ENCODE results near the gene TTLL9. TPM values are rescaled to one million over a fixed set of nuclear protein-coding genes. Genes with fewer than 3 reads are reported as not detected.

TTLL9 gene
- total and polyA plus RNA-seq, 10 of the 15 experiments (the other 5 are each of a cell fraction or from before 2014, with no cell fraction given): 0.03 to 0.77 (median 0.11) TPM; not detected in 2

DNA sequence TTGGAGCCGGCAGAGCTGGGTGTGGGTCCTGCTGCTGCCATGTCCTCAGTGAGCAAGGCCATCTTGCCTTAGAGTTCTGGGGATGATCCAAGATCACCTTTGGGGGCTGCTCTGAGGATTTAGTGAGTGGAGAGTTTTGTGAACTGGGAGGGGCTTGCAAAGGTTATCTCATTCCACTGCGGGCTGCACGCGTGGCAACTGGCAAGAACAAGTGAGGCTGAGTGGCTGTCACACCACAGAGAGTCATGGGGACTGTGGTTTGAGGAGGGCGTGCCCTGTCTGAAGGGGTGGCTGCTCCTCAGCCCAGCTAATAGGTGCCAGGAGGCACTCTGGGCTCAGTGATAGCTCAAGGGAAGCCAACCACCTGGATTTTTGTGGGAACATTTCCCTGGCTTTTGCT lies 37.6 kb downstream of the TTLL9 start (continued):
- TF ChIP-seq, protein P1, sequence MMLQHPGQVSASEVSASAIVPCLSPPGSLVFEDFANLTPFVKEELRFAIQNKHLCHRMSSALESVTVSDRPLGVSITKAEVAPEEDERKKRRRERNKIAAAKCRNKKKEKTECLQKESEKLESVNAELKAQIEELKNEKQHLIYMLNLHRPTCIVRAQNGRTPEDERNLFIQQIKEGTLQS (IDR thresholded peaks at IDR 0.05; ENCODE audit: borderline replicate concordance, extremely low read depth, low read depth, low read length): no peak
- no peak for TF ChIP-seq CHD4 (IDR thresholded peaks at IDR 0.05)
- TF ChIP-seq, protein P2, sequence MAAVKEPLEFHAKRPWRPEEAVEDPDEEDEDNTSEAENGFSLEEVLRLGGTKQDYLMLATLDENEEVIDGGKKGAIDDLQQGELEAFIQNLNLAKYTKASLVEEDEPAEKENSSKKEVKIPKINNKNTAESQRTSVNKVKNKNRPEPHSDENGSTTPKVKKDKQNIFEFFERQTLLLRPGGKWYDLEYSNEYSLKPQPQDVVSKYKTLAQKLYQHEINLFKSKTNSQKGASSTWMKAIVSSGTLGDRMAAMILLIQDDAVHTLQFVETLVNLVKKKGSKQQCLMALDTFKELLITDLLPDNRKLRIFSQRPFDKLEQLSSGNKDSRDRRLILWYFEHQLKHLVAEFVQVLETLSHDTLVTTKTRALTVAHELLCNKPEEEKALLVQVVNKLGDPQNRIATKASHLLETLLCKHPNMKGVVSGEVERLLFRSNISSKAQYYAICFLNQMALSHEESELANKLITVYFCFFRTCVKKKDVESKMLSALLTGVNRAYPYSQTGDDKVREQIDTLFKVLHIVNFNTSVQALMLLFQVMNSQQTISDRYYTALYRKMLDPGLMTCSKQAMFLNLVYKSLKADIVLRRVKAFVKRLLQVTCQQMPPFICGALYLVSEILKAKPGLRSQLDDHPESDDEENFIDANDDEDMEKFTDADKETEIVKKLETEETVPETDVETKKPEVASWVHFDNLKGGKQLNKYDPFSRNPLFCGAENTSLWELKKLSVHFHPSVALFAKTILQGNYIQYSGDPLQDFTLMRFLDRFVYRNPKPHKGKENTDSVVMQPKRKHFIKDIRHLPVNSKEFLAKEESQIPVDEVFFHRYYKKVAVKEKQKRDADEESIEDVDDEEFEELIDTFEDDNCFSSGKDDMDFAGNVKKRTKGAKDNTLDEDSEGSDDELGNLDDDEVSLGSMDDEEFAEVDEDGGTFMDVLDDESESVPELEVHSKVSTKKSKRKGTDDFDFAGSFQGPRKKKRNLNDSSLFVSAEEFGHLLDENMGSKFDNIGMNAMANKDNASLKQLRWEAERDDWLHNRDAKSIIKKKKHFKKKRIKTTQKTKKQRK (IDR thresholded peaks at IDR 0.05; ENCODE audit: low read depth, low read length): no peak
- TF ChIP-seq WRNIP1 (IDR thresholded peaks at IDR 0.05; ENCODE audit: borderline replicate concordance, low read depth, low read length): no peak
- TF ChIP-seq HDGF (IDR thresholded peaks at IDR 0.05): no peak

DNA sequence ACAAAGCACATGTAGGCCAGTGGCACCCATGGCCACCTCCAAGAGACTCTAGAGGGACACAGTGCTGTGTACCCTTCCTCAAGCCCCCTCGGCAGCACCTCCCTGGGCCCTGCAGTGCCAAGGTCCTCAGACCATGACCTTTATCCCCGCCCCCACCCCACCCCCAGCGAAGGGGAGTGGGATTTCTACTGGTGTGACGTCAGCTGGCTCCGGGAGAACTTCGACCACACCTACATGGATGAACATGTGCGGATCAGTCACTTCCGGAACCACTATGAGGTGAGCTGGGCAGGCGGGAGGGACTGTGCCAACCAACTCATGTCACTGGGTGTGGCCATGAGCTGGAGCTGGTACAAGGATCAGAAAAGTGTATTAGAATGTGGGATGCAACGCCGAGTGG lies 38.0 kb downstream of the TTLL9 start:
- Histone ChIP-seq H3K4me1 (ENCODE audit: control insufficient read depth, insufficient read depth, low read length) (no peaks in the 10 kb centered on the region), H3K9me3 (replicated peaks; ENCODE audit: control insufficient read depth, insufficient read depth, low read length) (no peaks in the 10 kb centered on the region), H2AFZ (ENCODE audit: control insufficient read depth, low read depth, low read length) (no peak overlapping the region), H3K79me2 (ENCODE audit: control insufficient read depth, insufficient read depth, low read length) (no peaks in the 10 kb centered on the region), H4K20me1 (ENCODE audit: control insufficient read depth, insufficient read depth) (no peaks in the 10 kb centered on the region), H3K27ac (ENCODE audit: control insufficient read depth, insufficient read depth) (no peak overlapping the region), H3K27me3 (replicated peaks in 1 of 2; ENCODE audit: control insufficient read depth in 2 of 2, insufficient read depth in 2 of 2, low read length in 1 of 2) (no peaks in the 10 kb centered on the region), H3K4me2 (ENCODE audit: control insufficient read depth, insufficient read depth) (no peak overlapping the region), H3K9ac (ENCODE audit: control insufficient read depth, insufficient read depth, low read length) (no peak overlapping the region), H3K4me3 (no peak overlapping the region), H3K36me3 (ENCODE audit: control insufficient read depth in 2 of 2, insufficient read depth in 2 of 2, low read length in 1 of 2) (no peaks in the 10 kb centered on the region)
- DNase-seq (ENCODE audit: low read depth, low spot score): no peak
- intact Hi-C loops (cut with micrococcal nuclease; ENCODE audit: unreplicated experiment) (no loop called here), in situ Hi-C loops (cut with MboI) (no loop called here)
- ChIA-PET RAD21 (ENCODE audit: unreplicated experiment) (interaction anchor here (0.6 kb wide), 2 partner anchors 11 to 341 kb away, joined by 3 read pairs; no protein-coding TSS in a partner anchor), CTCF (interaction anchor here (0.6 to 1.6 kb wide), 2 partner anchors 11 to 275 kb away, joined by 3 to 4 read pairs; no protein-coding TSS in a partner anchor), SMC1A (ENCODE audit: uncharacterized antibody, unreplicated experiment) (interaction anchor here (1.0 to 2.2 kb wide), 2 partner anchors 10 to 55 kb away, joined by 3 to 5 read pairs; no protein-coding TSS in a partner anchor), POLR2A (interaction anchor here (0.6 kb wide), 4 partner anchors 25 to 135 kb away, joined by 3 to 6 read pairs (median 4); no protein-coding TSS in a partner anchor)
- WGBS (ENCODE audit: insufficient coverage, insufficient replicate concordance, low lambda C conversion rate, missing lambda C conversion rate): 53% methylated on average over 11 of the region's 11 CpGs
- no peak for ATAC-seq
- no TSS peak for BruUV-seq (replicated peaks)
- no peak for FAIRE-seq
- TF ChIP-seq LARP7 (IDR thresholded peaks at IDR 0.05) (no peak), MXI1 (IDR thresholded peaks at IDR 0.05; ENCODE audit: low read depth, low read length) (no peak), SREBF2 (IDR thresholded peaks at IDR 0.05; ENCODE audit: low read length) (no peak), EGR1 (IDR thresholded peaks at IDR 0.05; ENCODE audit: borderline replicate concordance in 1 of 2, low read depth in 2 of 2, low read length in 2 of 2) (no peak), ZNF207 (IDR thresholded peaks at IDR 0.05; ENCODE audit: borderline replicate concordance) (no peak), EED (IDR thresholded peaks at IDR 0.05; ENCODE audit: low read depth) (no peak), TARDBP (IDR thresholded peaks at IDR 0.05; ENCODE audit: borderline replicate concordance) (no peak)
- TF ChIP-seq, protein P3, sequence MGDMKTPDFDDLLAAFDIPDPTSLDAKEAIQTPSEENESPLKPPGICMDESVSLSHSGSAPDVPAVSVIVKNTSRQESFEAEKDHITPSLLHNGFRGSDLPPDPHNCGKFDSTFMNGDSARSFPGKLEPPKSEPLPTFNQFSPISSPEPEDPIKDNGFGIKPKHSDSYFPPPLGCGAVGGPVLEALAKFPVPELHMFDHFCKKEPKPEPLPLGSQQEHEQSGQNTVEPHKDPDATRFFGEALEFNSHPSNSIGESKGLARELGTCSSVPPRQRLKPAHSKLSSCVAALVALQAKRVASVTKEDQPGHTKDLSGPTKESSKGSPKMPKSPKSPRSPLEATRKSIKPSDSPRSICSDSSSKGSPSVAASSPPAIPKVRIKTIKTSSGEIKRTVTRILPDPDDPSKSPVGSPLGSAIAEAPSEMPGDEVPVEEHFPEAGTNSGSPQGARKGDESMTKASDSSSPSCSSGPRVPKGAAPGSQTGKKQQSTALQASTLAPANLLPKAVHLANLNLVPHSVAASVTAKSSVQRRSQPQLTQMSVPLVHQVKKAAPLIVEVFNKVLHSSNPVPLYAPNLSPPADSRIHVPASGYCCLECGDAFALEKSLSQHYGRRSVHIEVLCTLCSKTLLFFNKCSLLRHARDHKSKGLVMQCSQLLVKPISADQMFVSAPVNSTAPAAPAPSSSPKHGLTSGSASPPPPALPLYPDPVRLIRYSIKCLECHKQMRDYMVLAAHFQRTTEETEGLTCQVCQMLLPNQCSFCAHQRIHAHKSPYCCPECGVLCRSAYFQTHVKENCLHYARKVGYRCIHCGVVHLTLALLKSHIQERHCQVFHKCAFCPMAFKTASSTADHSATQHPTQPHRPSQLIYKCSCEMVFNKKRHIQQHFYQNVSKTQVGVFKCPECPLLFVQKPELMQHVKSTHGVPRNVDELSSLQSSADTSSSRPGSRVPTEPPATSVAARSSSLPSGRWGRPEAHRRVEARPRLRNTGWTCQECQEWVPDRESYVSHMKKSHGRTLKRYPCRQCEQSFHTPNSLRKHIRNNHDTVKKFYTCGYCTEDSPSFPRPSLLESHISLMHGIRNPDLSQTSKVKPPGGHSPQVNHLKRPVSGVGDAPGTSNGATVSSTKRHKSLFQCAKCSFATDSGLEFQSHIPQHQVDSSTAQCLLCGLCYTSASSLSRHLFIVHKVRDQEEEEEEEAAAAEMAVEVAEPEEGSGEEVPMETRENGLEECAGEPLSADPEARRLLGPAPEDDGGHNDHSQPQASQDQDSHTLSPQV (IDR thresholded peaks at IDR 0.05): no peak
- TF ChIP-seq, protein P4, sequence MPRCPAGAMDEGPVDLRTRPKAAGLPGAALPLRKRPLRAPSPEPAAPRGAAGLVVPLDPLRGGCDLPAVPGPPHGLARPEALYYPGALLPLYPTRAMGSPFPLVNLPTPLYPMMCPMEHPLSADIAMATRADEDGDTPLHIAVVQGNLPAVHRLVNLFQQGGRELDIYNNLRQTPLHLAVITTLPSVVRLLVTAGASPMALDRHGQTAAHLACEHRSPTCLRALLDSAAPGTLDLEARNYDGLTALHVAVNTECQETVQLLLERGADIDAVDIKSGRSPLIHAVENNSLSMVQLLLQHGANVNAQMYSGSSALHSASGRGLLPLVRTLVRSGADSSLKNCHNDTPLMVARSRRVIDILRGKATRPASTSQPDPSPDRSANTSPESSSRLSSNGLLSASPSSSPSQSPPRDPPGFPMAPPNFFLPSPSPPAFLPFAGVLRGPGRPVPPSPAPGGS (IDR thresholded peaks at IDR 0.05; ENCODE audit: borderline replicate concordance, insufficient read depth, low read depth, low read length, poor library complexity, severe bottlenecking): no peak
